Body of pancreas (tissue), 4 donors: ENCODE measurements around the gene SIRPB1. TPM values are rescaled to one million over a fixed set of nuclear protein-coding genes. Genes with fewer than 3 reads are reported as not detected.

Experiments
- ATAC-seq: fragments of 150-250 bp; one replicate; pipeline ENCODE4 v1.9.1; 2016
- DNase-seq, 4 donors: peaks; one replicate each; pipeline ENCODE4 v3.0.0-alpha.2; 2019
- H3K27ac ChIP-seq, 4 donors: fragments of 200-600 bp; sonication (generic); 1 replicate in 3 of 4; 2 replicates in 1 of 4; pipeline versions ENCODE4 v1.5.1 to v1.6.1; 2016 to 2019; ENCODE audit warnings: mild to moderate bottlenecking in 1 of 4, mixed read lengths in 1 of 4, moderate library complexity in 1 of 4
- H3K27me3 ChIP-seq, 2 donors: fragments of 200-600 bp; sonication (generic); one replicate each; pipeline ENCODE4 v1.6.0; 2016; ENCODE audit warnings: mild to moderate bottlenecking in 1 of 2
- H3K36me3 ChIP-seq, 2 donors: fragments of 200-600 bp; sonication (generic); replicated peaks in 1 of 2; 2 replicates each; pipeline ENCODE4 v1.5.1; 2016; ENCODE audit warnings: low read depth in 2 of 2; ENCODE audit not compliant: insufficient read depth in 1 of 2
- H3K4me1 ChIP-seq: fragments of 200-600 bp; sonication (generic); one replicate; pipeline ENCODE4 v1.6.0; 2016
- H3K4me3 ChIP-seq, 2 donors: fragments of 200-600 bp; sonication (generic); 1 replicate in 1 of 2; 2 replicates in 1 of 2; pipeline ENCODE4 v1.5.1; 2016 to 2019
- H3K9me3 ChIP-seq, 3 donors: fragments of 200-600 bp; sonication (generic); 1 replicate in 2 of 3; 2 replicates in 1 of 3; pipeline ENCODE4 v1.5.1; 2016
- POLR2A ChIP-seq, 3 donors: fragments of 450-650 bp; IDR thresholded peaks; one replicate each; pipeline ENCODE4 v1.6.1; 2016; ENCODE audit warnings: antibody characterized with exemption in 3 of 3, mild to moderate bottlenecking in 2 of 3
- WGBS, 2 donors: methylation state at CpG; one replicate each; pipeline ENCODE4 v1.1.5; 2017; 5-methylcytosine and 5-hydroxymethylcytosine counted together
- intact Hi-C: fragments of 100-400 bp; cut with DNase I; formaldehyde crosslinking; loops from one replicate; pipeline ENCODE4 v1.15.1; 2023
- total RNA-seq, 2 donors: library from RNA; depleted of rRNA; stranded (reverse); fragments of >200 nt; gene quantifications; one replicate each; pipeline ENCODE4 v1.1.0, GENCODE V29; 2016
- TF ChIP-seq, protein P1 (sequence below), 7 experiments: fragments of 450-650 bp in 4 of 7; fragments of 200-600 bp in 3 of 7; sonication (generic) in 3 of 7; IDR thresholded peaks; one replicate each; pipeline ENCODE4 v1.5.1; 2016 to 2019; ENCODE audit warnings: antibody characterized with exemption in 7 of 7

The SIRPB1 gene
- total RNA-seq, 2 donors from 2014 or later = 1.3 to 14.2 TPM

GRCh38 chr20:1652104-1652503 is 32.3 kb upstream of the SIRPB1 start:
- Histone ChIP-seq H3K36me3 (no peaks in the 10 kb centered on the region), H3K4me3 (no peak overlapping the region), H3K27me3 (no peaks in the 10 kb centered on the region), H3K9me3 (no peaks in the 10 kb centered on the region), H3K27ac (no peak overlapping the region), H3K4me1 (no peaks in the 10 kb centered on the region)
- intact Hi-C loops = no loop called here
- no peak for DNase-seq
- TF ChIP-seq POLR2A (IDR thresholded peaks at IDR 0.05) = no peak
- TF ChIP-seq, protein P1, sequence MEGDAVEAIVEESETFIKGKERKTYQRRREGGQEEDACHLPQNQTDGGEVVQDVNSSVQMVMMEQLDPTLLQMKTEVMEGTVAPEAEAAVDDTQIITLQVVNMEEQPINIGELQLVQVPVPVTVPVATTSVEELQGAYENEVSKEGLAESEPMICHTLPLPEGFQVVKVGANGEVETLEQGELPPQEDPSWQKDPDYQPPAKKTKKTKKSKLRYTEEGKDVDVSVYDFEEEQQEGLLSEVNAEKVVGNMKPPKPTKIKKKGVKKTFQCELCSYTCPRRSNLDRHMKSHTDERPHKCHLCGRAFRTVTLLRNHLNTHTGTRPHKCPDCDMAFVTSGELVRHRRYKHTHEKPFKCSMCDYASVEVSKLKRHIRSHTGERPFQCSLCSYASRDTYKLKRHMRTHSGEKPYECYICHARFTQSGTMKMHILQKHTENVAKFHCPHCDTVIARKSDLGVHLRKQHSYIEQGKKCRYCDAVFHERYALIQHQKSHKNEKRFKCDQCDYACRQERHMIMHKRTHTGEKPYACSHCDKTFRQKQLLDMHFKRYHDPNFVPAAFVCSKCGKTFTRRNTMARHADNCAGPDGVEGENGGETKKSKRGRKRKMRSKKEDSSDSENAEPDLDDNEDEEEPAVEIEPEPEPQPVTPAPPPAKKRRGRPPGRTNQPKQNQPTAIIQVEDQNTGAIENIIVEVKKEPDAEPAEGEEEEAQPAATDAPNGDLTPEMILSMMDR (IDR thresholded peaks at IDR 0.05) = no peak
- ATAC-seq = no peak
- 44 to 53% methylated on average over 1 of the region's 1 CpG for WGBS, 2 donors

DNA sequence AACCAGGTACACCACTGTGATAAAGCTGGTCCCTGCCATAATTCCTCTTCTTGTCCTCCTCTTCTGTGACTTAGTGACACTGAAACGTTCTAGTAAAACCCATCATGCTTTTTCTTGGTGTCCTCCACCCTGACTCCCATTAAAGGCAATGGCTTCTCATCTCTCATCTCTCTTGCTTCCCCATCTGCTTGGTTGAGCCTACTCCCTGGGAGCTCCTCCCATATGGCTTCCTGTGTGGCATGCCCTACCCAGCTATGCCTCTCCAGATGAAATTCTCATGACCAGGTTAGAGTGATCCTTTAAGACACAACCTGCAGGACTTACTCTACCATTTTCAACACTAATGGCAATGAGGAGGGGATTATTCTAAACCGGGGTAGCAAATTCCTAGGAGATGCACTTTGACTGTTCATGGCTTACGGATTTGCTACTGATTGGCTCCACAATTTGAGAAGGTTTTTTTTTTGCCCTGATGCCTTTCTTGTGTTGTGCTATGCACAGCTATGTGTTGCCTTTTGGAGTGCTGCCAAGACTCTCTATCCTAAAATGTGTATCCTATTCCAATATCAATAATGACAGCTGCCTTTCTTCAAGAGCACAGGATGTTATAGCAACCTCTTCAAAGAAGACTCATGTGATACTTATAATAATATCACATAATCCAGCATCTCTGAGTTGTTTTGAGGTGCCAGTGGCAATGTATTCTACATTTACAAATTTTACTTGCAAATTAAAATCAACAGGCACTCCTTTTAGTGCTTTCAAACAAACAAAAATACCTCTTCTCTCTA is 31.7 kb upstream of the SIRPB1 start:
- DNase-seq = no peak
- Histone ChIP-seq H3K4me1 (no peaks in the 10 kb centered on the region), H3K27ac (no peak overlapping the region), H3K4me3 (no peak overlapping the region), H3K36me3 (no peaks in the 10 kb centered on the region), H3K9me3 (no peaks in the 10 kb centered on the region), H3K27me3 (no peaks in the 10 kb centered on the region)
- ATAC-seq = no peak
- TF ChIP-seq, protein P1 (IDR thresholded peaks at IDR 0.05) = no peak
- TF ChIP-seq POLR2A (IDR thresholded peaks at IDR 0.05) = no peak
- 52 to 62% methylated on average over 3 of the region's 3 CpGs for WGBS, 2 donors
- intact Hi-C loops = no loop called here

DNA sequence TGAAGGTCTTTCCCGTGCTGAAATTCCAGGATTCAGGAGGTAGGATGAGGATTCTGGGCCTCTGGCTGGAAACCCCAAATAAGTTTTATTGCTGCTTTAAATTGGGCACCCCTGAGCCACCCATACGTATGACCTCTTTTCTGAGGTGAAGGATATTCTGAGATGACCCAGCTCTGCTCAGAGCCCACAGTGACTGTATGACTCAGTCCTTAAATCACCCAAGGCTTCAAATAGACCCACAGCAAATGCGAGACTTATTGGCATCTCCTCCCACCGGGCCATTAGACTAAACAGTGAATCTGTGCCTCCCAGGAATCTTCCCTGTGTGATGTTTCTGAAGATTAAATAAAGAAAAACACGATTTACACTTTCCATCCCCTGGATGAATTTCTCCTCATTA is 28.3 kb upstream of the SIRPB1 start:
- WGBS, 2 donors = 43 to 52% methylated on average over 4 to 5 of the region's 5 CpGs
- Histone ChIP-seq H3K4me3 (no peak overlapping the region), H3K36me3 (no peaks in the 10 kb centered on the region), H3K27me3 (no peaks in the 10 kb centered on the region), H3K27ac (no peak overlapping the region), H3K4me1 (no peaks in the 10 kb centered on the region), H3K9me3 (no peaks in the 10 kb centered on the region)
- DNase-seq (no peak), ATAC-seq (no peak)
- TF ChIP-seq, protein P1 (IDR thresholded peaks at IDR 0.05) = no peak
- no peak for TF ChIP-seq POLR2A (IDR thresholded peaks at IDR 0.05)
- intact Hi-C loops = no loop called here

- H3K9me3 ChIP-seq = no peaks in the 10 kb centered on the region
- intact Hi-C loops = no loop called here
- no peak for DNase-seq
- 74 to 81% methylated on average over 3 of the region's 3 CpGs for WGBS, 2 donors
- no peaks in the 10 kb centered on the region for H3K4me1 ChIP-seq
- no peaks in the 10 kb centered on the region for H3K27me3 ChIP-seq
- no peak for ATAC-seq
- no peak overlapping the region for H3K27ac ChIP-seq
- H3K4me3 ChIP-seq = no peak overlapping the region
- TF ChIP-seq, protein P1 (IDR thresholded peaks at IDR 0.05) = no peak
- TF ChIP-seq POLR2A (IDR thresholded peaks at IDR 0.05) = no peak
- H3K36me3 ChIP-seq = no peaks in the 10 kb centered on the region
Measured at GRCh38 chr20:1646975-1647431, 27.2 kb upstream of the SIRPB1 start.
